ENCODE results near the gene OTUD6A. TPM values are rescaled to one million over a fixed set of nuclear protein-coding genes. Genes with fewer than 3 reads are reported as not detected.

OTUD6A gene
- total and polyA plus RNA-seq, 2 donors (not counting 1 experiment from before 2014, with no cell fraction given), result not detected

DNA sequence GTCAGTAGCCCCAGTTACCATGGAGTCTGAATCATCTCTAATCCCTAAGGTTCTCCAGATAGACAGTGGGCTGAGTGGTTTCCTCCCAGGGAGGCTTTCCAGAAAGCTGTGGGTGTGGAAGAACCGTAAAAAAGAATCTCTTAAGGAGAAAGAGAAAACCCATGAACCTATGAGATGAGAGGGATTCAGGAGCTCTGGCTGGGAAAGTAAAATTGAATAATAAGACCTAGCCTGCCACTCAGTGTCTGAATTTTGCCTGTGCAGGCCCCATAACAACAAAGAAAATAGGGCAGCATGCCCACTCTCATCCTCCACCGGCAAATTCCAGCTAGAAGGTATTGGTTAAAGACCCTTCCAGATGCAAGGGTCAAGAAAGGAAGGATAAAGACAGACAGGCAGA, 29.5 kb upstream of the OTUD6A start:
- Histone ChIP-seq H3K4me3 (replicated peaks in 1 of 4; ENCODE audit: control extremely low read depth in 1 of 4, insufficient read depth in 1 of 4, low read depth in 3 of 4, low read length in 4 of 4) (no peak overlapping the region), H2AFZ (ENCODE audit: low read length) (no peak overlapping the region), H3K27ac (ENCODE audit: insufficient read depth, low read length) (no peak overlapping the region), H3K9ac (ENCODE audit: insufficient read depth, low read length) (no peak overlapping the region), H3K9me3 (ENCODE audit: control insufficient read depth, insufficient read depth, low read depth, low read length) (no peaks in the 10 kb centered on the region), H3K27me3 (ENCODE audit: control insufficient read depth, insufficient read depth, low read length) (no peaks in the 10 kb centered on the region), H3K4me2 (ENCODE audit: extremely low read depth, insufficient read depth, low read length) (no peak overlapping the region), H3K36me3 (ENCODE audit: control insufficient read depth, insufficient read depth, low read length) (no peaks in the 10 kb centered on the region), H3K79me2 (ENCODE audit: control insufficient read depth, insufficient read depth, low read length) (no peaks in the 10 kb centered on the region), H4K20me1 (ENCODE audit: control insufficient read depth, extremely low read depth, insufficient read depth, low read length) (no peaks in the 10 kb centered on the region), H3K4me1 (ENCODE audit: control insufficient read depth, extremely low read depth, insufficient read depth, low read length) (no peaks in the 10 kb centered on the region)
- no peak for DNase-seq (ENCODE audit: low read depth in 2 of 2)
- TF ChIP-seq CTCF (conservative IDR thresholded peaks at IDR 0.05 in 1 of 2, IDR thresholded peaks at IDR 0.05 in 1 of 2; ENCODE audit: low read depth in 1 of 2, low read length in 2 of 2) (no peak), EZH2 (IDR thresholded peaks at IDR 0.05; ENCODE audit: low read length, missing control alignments) (no peak)

GRCh38 chrX:70033348-70034051, 28.8 kb upstream of the OTUD6A start:
- no peak overlapping the region for H3K9ac ChIP-seq (ENCODE audit: insufficient read depth, low read length)
- no peaks in the 10 kb centered on the region for H3K36me3 ChIP-seq (ENCODE audit: control insufficient read depth, insufficient read depth, low read length)
- no peak overlapping the region for H2AFZ ChIP-seq (ENCODE audit: low read length)
- no peaks in the 10 kb centered on the region for H3K9me3 ChIP-seq (ENCODE audit: control insufficient read depth, insufficient read depth, low read depth, low read length)
- H3K27ac ChIP-seq (ENCODE audit: insufficient read depth, low read length), result no peak overlapping the region
- no peaks in the 10 kb centered on the region for H3K4me1 ChIP-seq (ENCODE audit: control insufficient read depth, extremely low read depth, insufficient read depth, low read length)
- TF ChIP-seq CTCF (conservative IDR thresholded peaks at IDR 0.05 in 1 of 2, IDR thresholded peaks at IDR 0.05 in 1 of 2; ENCODE audit: low read depth in 1 of 2, low read length in 2 of 2) (peak; percentile 52 to 66), EZH2 (IDR thresholded peaks at IDR 0.05; ENCODE audit: low read length, missing control alignments) (no peak)
- no peak overlapping the region for H3K4me2 ChIP-seq (ENCODE audit: extremely low read depth, insufficient read depth, low read length)
- H3K79me2 ChIP-seq (ENCODE audit: control insufficient read depth, insufficient read depth, low read length), result no peaks in the 10 kb centered on the region
- DNase-seq (ENCODE audit: low read depth in 2 of 2), result peak in 1 of 2 donors; percentile 40
- H4K20me1 ChIP-seq (ENCODE audit: control insufficient read depth, extremely low read depth, insufficient read depth, low read length), result no peaks in the 10 kb centered on the region
- H3K27me3 ChIP-seq (ENCODE audit: control insufficient read depth, insufficient read depth, low read length), result no peaks in the 10 kb centered on the region
- no peak overlapping the region for H3K4me3 ChIP-seq (replicated peaks in 1 of 4; ENCODE audit: control extremely low read depth in 1 of 4, insufficient read depth in 1 of 4, low read depth in 3 of 4, low read length in 4 of 4)

DNA sequence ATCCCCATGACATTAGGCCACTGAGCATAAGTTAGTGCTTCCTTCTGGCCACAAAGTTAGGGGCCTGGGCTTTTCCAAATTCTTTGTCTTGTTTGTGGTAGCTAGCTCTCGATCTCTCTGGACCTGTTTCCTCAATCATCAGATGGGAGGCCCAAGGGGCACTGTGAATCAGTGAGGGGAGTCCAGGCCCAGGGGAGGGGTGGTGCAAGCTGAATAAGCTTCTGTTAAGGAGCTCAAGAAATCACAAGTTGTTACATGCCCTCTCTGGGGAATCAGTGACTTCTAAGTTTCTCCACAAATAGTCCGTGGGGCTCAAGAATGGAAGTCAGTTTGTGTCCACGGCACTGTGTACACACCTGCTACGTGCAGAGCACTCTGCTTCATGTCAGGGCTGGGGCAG, 27.6 kb upstream of the OTUD6A start:
- Histone ChIP-seq H3K9ac (ENCODE audit: insufficient read depth, low read length) (no peak overlapping the region), H2AFZ (ENCODE audit: low read length) (no peak overlapping the region), H3K9me3 (ENCODE audit: control insufficient read depth, insufficient read depth, low read depth, low read length) (no peaks in the 10 kb centered on the region), H3K27ac (ENCODE audit: insufficient read depth, low read length) (no peak overlapping the region), H3K4me2 (ENCODE audit: extremely low read depth, insufficient read depth, low read length) (no peak overlapping the region), H3K4me3 (replicated peaks in 1 of 4; ENCODE audit: control extremely low read depth in 1 of 4, insufficient read depth in 1 of 4, low read depth in 3 of 4, low read length in 4 of 4) (no peak overlapping the region), H4K20me1 (ENCODE audit: control insufficient read depth, extremely low read depth, insufficient read depth, low read length) (no peaks in the 10 kb centered on the region), H3K27me3 (ENCODE audit: control insufficient read depth, insufficient read depth, low read length) (no peaks in the 10 kb centered on the region), H3K4me1 (ENCODE audit: control insufficient read depth, extremely low read depth, insufficient read depth, low read length) (no peaks in the 10 kb centered on the region), H3K36me3 (ENCODE audit: control insufficient read depth, insufficient read depth, low read length) (no peaks in the 10 kb centered on the region), H3K79me2 (ENCODE audit: control insufficient read depth, insufficient read depth, low read length) (no peaks in the 10 kb centered on the region)
- no peak for DNase-seq (ENCODE audit: low read depth in 2 of 2)
- TF ChIP-seq EZH2 (IDR thresholded peaks at IDR 0.05; ENCODE audit: low read length, missing control alignments) (no peak), CTCF (conservative IDR thresholded peaks at IDR 0.05 in 1 of 2, IDR thresholded peaks at IDR 0.05 in 1 of 2; ENCODE audit: low read depth in 1 of 2, low read length in 2 of 2) (no peak)

All from fibroblast of lung (primary cell).